ENCODE results near the gene DOHH. TPM values are rescaled to one million over a fixed set of nuclear protein-coding genes. Genes with fewer than 3 reads are reported as not detected.

DOHH gene
- polyA plus RNA-seq, 2 of the 4 experiments (the other 2 are of a cell fraction) = 4.6 to 13.3 TPM

DNA sequence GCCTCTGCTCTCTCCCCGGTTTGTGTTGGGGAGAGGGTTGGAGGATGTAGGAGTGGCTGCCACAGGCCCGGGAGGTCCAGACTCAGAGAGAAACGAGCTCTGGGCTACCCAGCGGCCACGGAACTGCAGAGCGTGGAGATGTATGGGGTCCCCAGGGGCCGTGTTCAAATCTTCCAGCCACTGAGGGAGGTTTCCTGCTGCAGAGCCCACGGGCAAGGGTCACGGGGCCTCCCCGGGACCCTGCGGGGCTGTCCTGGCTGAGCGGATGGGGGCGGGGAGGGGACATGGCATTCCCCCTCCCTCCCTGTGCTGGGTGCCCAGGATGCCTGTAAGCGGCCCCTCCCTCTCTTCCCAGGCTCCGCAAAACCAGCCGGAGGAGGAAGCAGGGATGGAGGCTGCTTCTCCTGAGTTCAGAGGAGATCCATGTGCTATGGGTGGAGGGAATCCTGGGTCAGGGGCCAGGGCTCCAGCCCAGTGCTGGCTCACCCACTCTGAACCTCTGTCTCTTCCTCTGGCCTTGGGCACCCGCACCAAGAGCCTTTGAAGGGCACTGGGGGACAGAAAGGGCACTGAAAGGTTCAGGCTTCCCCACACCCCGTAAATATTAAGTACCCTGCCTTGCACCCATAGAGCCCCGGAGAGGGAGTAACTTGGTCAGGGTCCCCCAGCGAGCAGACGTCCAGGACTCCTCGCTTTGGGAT lies 42.8 kb downstream of the DOHH start:
- Histone ChIP-seq H3K9me3 (no peaks in the 10 kb centered on the region), H3K4me3 (no peak overlapping the region), H3K4me2 (peak overlapping the region; percentile 82), H3K4me1 (peaks cover 51% of the 10 kb centered on the region), H3K27ac (peak overlapping the region; percentile 91 to 95)
- POLR2A ChIA-PET = no interaction called here
- CTCF ChIA-PET = interaction anchor here (0.8 to 1.4 kb wide), 2 partner anchors 14 to 16 kb away, joined by 3 to 4 read pairs; no protein-coding TSS in a partner anchor
- TF ChIP-seq HOXB13 (CRISPR knock-in tag; IDR thresholded peaks at IDR 0.05; ENCODE audit: low read depth) (no peak), GATA3 (IDR thresholded peaks at IDR 0.05; ENCODE audit: borderline replicate concordance) (no peak), FOXS1 (CRISPR knock-in tag; IDR thresholded peaks at IDR 0.05) (no peak), RAD21 (conservative IDR thresholded peaks at IDR 0.05 in 1 of 2, IDR thresholded peaks at IDR 0.05 in 1 of 2) (no peak), ZC3H11A (IDR thresholded peaks at IDR 0.05) (no peak), CEBPB (IDR thresholded peaks at IDR 0.05) (no peak), TFCP2L1 (CRISPR knock-in tag; IDR thresholded peaks at IDR 0.05) (0 out of 2 replicates have a peak, but pooled peaks have one; percentile 45)
- TF ChIP-seq, protein P1, sequence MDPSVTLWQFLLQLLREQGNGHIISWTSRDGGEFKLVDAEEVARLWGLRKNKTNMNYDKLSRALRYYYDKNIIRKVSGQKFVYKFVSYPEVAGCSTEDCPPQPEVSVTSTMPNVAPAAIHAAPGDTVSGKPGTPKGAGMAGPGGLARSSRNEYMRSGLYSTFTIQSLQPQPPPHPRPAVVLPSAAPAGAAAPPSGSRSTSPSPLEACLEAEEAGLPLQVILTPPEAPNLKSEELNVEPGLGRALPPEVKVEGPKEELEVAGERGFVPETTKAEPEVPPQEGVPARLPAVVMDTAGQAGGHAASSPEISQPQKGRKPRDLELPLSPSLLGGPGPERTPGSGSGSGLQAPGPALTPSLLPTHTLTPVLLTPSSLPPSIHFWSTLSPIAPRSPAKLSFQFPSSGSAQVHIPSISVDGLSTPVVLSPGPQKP (IDR thresholded peaks at IDR 0.05; ENCODE audit: low read depth, low read length) = no peak
- TF ChIP-seq, protein P2, sequence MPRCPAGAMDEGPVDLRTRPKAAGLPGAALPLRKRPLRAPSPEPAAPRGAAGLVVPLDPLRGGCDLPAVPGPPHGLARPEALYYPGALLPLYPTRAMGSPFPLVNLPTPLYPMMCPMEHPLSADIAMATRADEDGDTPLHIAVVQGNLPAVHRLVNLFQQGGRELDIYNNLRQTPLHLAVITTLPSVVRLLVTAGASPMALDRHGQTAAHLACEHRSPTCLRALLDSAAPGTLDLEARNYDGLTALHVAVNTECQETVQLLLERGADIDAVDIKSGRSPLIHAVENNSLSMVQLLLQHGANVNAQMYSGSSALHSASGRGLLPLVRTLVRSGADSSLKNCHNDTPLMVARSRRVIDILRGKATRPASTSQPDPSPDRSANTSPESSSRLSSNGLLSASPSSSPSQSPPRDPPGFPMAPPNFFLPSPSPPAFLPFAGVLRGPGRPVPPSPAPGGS (IDR thresholded peaks at IDR 0.05) = no peak
- 22% methylated on average over 17 of the region's 22 CpGs for WGBS (ENCODE audit: missing lambda C conversion rate)
- FAIRE-seq (no peak), ATAC-seq (peak; percentile 54 to 67), DNase-seq (ENCODE audit: low read depth in 1 of 2, low spot score in 1 of 2) (peak in 1 of 2 experiments; percentile 83)

GRCh38 chr19:3456925-3457527 lies 43.4 kb downstream of the DOHH start:
- peak overlapping the region; percentile 82 for H3K4me2 ChIP-seq

DNA sequence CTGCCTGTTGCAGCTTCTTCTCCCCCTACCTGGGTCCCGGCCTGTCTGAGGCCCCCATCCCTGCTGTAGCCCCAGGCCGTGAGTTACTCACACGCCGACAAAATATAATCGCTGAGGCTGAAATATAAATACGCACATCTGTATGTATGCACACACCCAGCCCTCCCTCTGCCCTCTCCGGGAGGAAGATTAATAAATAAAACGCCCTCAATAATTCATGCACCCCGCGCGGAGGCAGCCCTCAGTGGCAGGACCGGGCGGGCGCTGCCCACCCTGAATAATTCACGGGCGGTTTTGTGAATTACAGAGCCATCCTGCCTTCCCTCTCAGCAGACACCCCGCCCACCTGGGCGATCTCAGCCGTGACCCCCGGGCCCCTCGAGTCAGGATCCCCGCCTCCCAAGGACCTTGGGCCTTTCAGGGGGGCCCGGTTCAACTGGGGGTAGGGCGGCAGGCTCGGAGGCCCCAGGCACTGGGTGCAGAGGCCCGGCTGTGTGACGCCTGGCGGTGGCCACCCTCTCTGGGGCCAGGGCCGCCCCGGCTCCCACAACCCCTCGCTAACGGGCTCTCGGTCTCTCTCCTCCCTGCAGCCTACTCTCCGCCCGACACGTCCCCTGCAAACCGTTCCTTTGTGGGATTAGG lies 44.4 kb downstream of the DOHH start:
- ATAC-seq = no peak
- CTCF ChIA-PET = interaction anchor here (0.7 to 1.0 kb wide), 2 partner anchors 9 to 16 kb away, joined by 3 to 5 read pairs; no protein-coding TSS in a partner anchor
- no peak for FAIRE-seq

More at GRCh38 chr19:3456925-3457527, 43.4 kb downstream of the DOHH start:
- ChIA-PET CTCF (interaction anchor here (0.8 to 1.4 kb wide), 2 partner anchors 15 to 17 kb away, joined by 3 to 4 read pairs; no protein-coding TSS in a partner anchor), POLR2A (no interaction called here)
- no peak for TF ChIP-seq FOSB (CRISPR knock-in tag; IDR thresholded peaks at IDR 0.05)
- no peak for TF ChIP-seq RCOR1 (IDR thresholded peaks at IDR 0.05; ENCODE audit: low read depth, low read length)
- TF ChIP-seq ZFP36 (IDR thresholded peaks at IDR 0.05; ENCODE audit: borderline replicate concordance, partially characterized antibody) = peak; percentile 23
- DNase-seq (ENCODE audit: low read depth in 1 of 2, low spot score in 1 of 2) = no peak
- Histone ChIP-seq H3K27ac (peak overlapping the region; percentile 91 to 95), H3K4me3 (no peak overlapping the region), H3K9me3 (no peaks in the 10 kb centered on the region), H3K4me1 (peaks cover 58% of the 10 kb centered on the region)
- 40% methylated on average over 1 of the region's 18 CpGs for WGBS (ENCODE audit: missing lambda C conversion rate)
- ATAC-seq = peak; percentile 4 to 10; a peak in 5 of 6 replicates
- no peak for FAIRE-seq

More for the DNA sequence above, 44.4 kb downstream of the DOHH start:
- Histone ChIP-seq H3K27ac (peak overlapping the region; percentile 91 to 95), H3K4me2 (no peak overlapping the region), H3K9me3 (no peaks in the 10 kb centered on the region), H3K4me3 (no peak overlapping the region), H3K4me1 (peaks cover 67% of the 10 kb centered on the region)
- 61% methylated on average over 15 of the region's 37 CpGs for WGBS (ENCODE audit: missing lambda C conversion rate)
- peak in 1 of 2 experiments; percentile 51 for DNase-seq (ENCODE audit: low read depth in 1 of 2, low spot score in 1 of 2)
- POLR2A ChIA-PET = no interaction called here
- TF ChIP-seq NR3C1 (IDR thresholded peaks at IDR 0.05) (no peak), REST (IDR thresholded peaks at IDR 0.05) (no peak), POLR2A (IDR thresholded peaks at IDR 0.05; ENCODE audit: low read length) (no peak), CHD2 (IDR thresholded peaks at IDR 0.05; ENCODE audit: low read length, partially characterized antibody) (no peak), SMC3 (IDR thresholded peaks at IDR 0.05) (no peak), EP300 (IDR thresholded peaks at IDR 0.05) (no peak), KDM1A (IDR thresholded peaks at IDR 0.05; ENCODE audit: low read depth) (no peak), FOSB (CRISPR knock-in tag; IDR thresholded peaks at IDR 0.05) (no peak), JUNB (IDR thresholded peaks at IDR 0.05) (no peak), MAFK (IDR thresholded peaks at IDR 0.05; ENCODE audit: partially characterized antibody) (no peak), ZC3H11A (IDR thresholded peaks at IDR 0.05) (no peak)
- TF ChIP-seq, protein P3, sequence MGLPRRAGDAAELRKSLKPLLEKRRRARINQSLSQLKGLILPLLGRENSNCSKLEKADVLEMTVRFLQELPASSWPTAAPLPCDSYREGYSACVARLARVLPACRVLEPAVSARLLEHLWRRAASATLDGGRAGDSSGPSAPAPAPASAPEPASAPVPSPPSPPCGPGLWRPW (IDR thresholded peaks at IDR 0.05) = no peak

Data from A549 (cell line).